ENCODE data around the gene PRRC2C.

The PRRC2C gene

DNA sequence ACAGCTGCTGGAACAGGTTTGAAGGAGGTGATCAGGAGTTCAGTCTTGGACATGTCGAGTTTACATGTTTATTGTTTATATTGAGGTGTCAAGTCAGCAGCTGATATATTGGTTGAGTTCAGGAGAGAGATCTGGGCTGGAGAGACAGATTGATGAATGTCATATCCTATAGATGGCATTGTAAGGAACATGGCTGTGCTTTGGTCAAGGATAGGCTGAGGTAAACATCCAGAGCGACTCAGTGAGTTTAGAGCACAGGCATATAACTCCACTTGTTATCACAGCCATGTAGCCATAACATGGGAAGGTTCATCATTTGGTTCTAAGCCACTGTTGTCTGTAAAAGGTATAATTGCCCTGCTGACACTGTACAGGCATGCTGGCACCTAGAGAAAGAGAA is 131.3 kb downstream of the PRRC2C start:
- DNase-seq (ENCODE audit: low read depth, low spot score) = no peak
- H3K4me3 ChIP-seq (ENCODE audit: low read length) = no peak overlapping the region

DNA sequence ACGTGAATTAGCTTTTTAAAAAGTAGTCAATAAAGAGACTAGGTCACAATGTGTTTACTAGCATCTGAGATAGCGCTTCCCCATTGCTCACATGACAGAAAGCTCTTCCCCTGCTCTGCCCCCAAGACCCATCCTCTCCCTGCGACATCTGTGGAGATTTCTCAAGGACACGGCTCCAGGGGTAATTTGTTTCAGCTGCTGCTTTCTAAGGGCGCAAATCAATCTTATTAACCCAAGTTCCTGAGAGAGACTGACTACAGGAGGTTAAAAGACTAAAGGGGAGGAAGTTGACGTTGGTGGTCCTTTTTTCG is 136.8 kb downstream of the PRRC2C start, which contains the start of gene MYOCOS:
Gene MYOCOS, plus strand, starts transcription at position 92 of the 311 bp plus-strand sequence. CDS start 1,641 bp downstream, outside the sequence.
- no peak within 1 kb of the TSS for H3K4me3 ChIP-seq (ENCODE audit: low read length)
- DNase-seq (ENCODE audit: low read depth, low spot score) = no peak

DNA sequence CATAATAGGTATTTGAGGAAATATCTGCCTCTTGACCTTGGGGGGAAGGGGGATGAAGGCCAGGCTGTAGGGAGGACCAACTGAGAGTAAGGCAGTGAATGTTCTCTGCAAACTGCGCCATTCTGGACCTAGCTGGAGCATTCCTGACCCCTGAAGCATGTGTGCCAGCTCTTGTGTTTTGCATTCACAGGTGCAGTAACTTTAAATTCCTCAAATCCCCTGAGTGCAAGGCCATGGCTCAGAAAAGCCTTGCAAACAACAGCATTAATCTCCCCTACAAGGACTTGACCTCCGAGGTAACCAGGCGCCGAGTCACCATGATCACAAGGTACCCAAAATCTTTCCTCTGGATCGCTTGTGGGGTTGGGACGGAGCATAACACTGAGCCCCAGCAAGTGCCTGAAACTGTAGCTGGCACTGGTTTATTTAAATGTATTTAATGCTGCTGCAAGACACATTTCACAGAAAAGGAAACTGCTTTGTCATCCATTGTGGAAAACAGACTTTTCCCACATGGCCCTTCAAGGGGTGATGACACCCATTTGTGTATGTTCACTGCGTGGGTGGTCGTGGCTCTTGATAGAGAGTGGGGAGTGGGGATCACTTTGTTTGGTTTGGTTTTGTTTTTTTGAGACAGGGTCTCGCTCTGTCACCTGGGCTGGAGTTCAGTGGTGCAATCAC is 138.5 kb downstream of the PRRC2C start:
- H3K4me3 ChIP-seq (ENCODE audit: low read length) = no peak overlapping the region
- DNase-seq (ENCODE audit: low read depth, low spot score) = no peak

DNA sequence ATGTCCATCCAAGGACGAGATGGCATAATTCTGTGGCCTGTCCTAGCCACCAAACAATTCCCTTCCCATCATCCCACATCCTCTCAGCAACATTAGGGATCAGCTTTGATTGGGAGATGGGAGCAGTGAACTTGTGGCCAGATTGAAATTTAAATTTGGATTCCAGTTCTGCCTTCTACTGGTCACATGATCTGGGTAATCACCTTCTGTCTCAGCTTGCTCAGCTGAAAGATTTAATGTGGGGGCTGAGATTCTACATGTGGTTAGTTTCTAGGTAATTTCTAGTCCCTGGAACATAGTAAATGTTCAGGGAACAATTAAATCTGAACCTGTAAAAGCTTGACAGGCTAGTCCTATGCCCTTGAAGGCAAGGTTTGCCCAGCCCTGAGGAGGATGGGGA is 139.9 kb downstream of the PRRC2C start:
- no peak overlapping the region for H3K4me3 ChIP-seq (ENCODE audit: low read length)
- no peak for DNase-seq (ENCODE audit: low read depth, low spot score)

DNA sequence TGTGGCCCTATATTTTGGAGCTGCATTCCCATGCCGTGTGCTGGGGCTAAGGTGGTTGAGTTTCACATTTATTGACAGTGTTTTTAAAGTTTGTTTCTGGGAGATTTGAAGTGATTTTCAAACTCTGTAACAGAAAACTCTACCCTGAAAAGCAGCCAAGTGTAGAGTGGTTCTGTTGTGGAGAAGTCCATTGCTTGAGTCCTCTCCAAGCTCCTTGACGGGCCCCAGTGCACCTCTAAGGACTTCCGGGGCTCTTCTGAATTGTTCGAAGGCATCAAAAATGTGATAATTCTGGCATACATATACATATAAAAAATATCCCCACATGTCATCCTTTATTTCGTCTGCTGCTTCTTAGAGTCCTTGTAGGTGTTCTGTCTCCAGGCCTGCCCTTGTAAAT is 141.7 kb downstream of the PRRC2C start:
- no peak overlapping the region for H3K4me3 ChIP-seq (ENCODE audit: low read length)
- no peak for DNase-seq (ENCODE audit: low read depth, low spot score)

DNA sequence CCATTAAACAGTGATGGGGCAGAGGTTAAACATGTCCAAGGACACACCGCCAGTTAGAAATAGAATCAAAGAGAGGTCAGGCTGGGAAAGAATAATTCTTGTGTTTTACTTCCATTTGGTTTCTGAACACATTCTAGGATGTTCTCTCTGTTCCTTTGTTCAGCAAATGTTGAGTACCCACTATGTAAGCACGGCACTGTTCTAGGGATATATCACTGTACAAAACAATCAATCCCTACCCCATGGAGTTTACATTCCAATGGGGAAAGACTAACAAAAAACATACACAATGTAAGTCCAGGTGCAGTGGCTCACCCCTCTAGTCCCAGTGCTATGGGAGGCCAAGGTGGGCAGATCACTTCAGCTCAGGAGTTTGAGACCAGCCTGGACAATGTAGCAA is 142.9 kb downstream of the PRRC2C start:
- no peak overlapping the region for H3K4me3 ChIP-seq (ENCODE audit: low read length)
- no peak for DNase-seq (ENCODE audit: low read depth, low spot score)

DNA sequence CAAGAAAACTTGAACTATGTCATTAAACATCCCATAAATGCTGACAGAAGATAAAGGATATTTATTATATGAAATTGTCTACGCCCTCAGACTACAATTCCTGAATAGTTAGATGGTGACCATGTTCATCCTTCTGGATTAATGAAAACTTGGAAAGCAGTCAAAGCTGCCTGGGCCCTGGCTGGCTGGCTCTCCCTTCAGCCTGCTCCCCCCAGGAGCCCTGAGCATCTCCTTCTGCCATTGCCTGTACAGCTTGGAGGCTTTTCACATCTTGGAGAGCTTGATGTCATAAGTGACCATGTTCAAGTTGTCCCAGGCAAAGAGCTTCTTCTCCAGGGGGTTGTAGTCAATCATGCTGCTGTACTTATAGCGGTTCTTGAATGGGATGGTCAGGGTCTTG is 150.3 kb downstream of the PRRC2C start:
- DNase-seq (ENCODE audit: low read depth, low spot score) = no peak

DNA sequence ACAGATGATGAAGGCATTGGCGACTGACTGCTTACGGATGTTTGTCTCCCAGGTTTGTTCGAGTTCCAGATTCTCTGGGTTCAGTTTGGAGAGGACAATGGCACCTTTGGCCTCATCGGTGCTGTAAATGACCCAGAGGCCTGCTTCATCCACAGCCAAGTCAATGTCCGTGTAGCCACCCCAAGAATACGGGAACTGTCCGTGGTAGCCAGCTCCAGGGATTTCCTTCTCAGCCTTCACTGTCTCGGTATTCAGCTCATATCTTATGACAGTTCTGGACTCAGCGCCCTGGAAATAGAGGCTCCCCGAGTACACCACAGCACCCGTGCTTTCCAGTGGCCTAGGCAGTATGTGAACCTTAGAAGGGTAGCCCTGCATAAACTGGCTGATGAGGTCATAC is 150.8 kb downstream of the PRRC2C start:
- H3K4me3 ChIP-seq (ENCODE audit: low read length) = no peak overlapping the region
- DNase-seq (ENCODE audit: low read depth, low spot score) = no peak

More for the DNA sequence above, 150.3 kb downstream of the PRRC2C start:
- H3K4me3 ChIP-seq (ENCODE audit: low read length) = no peak overlapping the region

DNA sequence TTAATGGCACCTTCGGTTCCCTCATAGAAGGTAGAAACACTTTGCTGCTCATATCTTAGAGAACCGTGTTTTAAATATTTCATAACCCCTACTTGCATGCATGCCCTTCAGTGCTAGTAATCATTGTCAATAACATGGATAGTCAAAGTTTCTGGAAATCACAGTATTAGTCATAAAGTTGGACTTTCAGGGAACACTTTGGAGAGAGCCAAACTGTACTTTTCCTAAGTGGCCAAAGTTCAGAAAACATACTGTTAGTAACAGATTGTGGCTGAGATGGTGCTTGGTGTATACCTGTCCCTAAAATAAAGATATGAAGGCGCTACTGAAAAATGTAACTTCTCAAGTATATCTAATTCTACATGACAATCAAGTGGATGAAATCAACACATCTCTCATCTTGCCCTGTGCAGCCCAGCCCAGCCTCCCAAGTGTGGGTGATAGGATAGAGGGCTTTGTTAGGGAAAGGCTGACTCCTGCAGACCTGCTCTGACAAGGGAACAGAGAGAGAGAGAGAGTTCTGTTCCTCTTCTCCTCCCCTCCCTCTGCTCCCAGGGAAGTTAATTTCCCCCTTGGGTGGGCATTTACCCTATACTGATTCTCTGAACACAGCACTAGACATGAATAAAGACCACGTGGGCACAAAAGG is 152.7 kb downstream of the PRRC2C start:
- no peak overlapping the region for H3K4me3 ChIP-seq (ENCODE audit: low read length)
- no peak for DNase-seq (ENCODE audit: low read depth, low spot score)

DNA sequence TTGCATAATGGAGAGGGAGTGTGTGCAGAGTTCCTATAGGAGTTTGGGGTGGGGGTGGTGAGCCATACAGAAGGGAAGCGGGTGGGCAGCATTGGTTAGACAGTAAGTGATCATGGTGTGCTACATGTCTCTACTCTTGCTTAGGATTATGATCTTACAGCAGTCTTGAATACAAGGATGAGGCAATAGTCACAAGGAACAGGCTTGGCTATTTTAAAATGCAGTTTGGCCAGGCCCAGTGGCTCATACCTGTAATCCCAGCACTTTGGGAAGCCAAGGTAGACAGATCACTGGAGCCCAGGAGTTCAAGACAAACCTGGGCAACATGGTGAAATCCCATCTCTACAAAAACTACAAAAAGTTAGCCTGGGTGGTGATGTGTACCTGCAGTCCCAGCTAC is 154.9 kb downstream of the PRRC2C start:
- no peak for DNase-seq (ENCODE audit: low read depth, low spot score)
- H3K4me3 ChIP-seq (ENCODE audit: low read length) = no peak overlapping the region

DNA sequence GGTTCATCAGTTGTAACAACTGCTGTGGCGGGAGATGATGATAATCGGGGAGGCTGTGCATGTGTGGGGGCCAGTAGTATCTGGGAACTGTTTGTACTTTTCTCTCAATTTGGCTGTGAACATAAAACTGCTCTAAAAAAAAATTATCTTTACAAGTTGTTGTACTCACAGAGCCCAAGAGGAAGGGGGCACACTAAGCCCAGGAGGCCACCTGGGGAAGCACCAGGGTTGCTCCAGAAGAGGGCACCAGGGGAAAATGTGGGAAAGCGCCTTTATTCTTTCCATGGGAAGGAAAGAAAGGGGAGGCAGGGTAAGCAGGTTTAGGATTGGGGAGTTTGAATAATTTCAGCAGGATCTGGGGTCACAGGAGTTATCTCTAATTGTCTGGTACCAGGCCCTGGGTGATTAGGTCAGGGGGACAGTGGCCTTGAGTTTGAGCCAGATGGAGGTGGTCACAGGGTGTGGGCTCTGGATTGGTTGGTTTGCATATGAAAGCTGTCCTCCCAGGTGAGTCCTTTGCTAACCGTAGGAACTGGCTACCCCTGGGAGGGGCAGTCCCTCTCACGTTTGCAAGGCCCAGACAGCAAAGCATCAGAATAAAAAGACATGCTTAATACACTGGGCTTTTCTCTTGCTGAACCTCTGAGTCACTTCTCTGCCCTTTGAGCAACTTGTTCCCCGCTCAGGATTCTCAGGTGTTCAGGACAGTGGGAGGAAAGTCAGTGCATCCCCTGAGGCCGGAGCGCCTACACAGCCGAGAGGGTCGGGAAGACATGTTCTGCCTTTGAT is 155.9 kb downstream of the PRRC2C start:
- no peak overlapping the region for H3K4me3 ChIP-seq (ENCODE audit: low read length)
- DNase-seq (ENCODE audit: low read depth, low spot score) = no peak

DNA sequence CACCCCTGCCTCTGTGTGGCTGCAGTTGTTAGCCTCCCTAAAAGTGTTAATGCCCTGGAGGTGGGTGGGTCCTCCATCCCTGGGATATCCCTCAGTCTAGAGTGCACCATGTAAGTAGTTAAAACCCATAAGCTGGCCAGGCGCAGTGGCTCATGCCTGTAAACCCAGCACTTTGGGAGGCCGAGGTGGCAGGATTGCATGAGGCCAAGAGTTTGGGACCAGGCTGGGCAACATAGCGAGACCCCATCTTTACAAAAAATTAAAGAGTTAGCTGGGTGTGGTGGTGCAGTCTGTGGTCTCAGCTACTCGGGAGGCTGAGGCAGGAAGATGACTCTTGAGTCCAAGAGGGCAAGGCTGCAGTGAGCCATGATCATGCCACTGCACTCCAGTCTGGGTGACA is 156.9 kb downstream of the PRRC2C start:
- no peak overlapping the region for H3K4me3 ChIP-seq (ENCODE audit: low read length)
- DNase-seq (ENCODE audit: low read depth, low spot score) = no peak
